Mesenteric fat pad (tissue), 1 donor: ENCODE data around the gene TIPIN. TPM values are rescaled to one million over a fixed set of nuclear protein-coding genes. Genes with fewer than 3 reads are reported as not detected.
"Not testable (repeated sequence)": the region's sequence is repeated elsewhere in the genome, so short reads cannot be mapped to it uniquely, and the experiment has no call there.

Experiments used
- DNase-seq: peaks from one replicate; pipeline ENCODE4 v3.0.0-alpha.2; 2020; ENCODE audit warnings: low spot score
- total RNA-seq: library from RNA; stranded (reverse); fragmentation: NEBNext Ultra II Directional; extraction: Animal tissue kit (Norgen Biotek cat#: 25700); gene quantifications from one replicate; pipeline ENCODE4 v1.2.1, GENCODE V29; 2021
- donor health status: DM: yes; HTN: yes; CAD: no.

TIPIN gene
- total RNA-seq, 1 donor from 2014 or later = 5.3 TPM

DNA sequence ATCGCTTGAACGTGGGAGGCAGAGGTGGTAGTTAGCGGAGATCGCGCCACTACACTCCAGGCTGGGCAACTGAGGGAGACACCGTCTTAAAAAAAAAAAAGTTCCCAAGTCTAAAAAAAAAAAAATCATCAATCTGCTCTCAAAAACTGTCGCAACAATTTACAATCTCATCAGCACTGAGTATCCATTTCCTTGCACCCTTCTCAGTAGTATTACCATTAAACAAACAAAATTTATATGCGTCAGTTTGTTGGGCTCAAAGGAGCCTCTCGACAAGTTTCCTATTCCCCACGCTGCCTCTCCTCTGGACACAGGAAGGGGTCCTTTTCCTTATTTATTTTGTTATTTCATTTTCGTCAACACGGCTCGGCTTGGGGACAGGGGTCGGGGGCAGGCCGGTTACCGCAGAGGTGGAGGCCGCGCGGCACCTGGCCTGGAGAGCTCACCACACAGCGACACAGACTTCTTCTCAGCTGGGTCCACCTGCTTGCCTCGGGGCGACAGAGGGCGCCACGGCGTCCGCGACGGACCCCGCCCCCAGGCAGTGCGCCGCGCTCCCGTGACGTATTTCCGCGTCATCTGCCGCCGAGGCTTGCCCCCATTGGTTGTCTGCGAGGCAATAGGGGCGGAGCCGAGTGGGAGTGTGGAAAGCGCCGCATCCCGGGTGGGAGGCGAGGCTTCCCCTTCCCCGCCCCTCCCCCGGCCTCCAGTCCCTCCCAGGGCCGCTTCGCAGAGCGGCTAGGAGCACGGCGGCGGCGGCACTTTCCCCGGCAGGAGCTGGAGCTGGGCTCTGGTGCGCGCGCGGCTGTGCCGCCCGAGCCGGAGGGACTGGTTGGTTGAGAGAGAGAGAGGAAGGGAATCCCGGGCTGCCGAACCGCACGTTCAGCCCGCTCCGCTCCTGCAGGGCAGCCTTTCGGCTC, 30.0 kb upstream of the TIPIN start, which contains the start of gene MAP2K1:
Gene MAP2K1, plus strand, starts transcription at position 709 of the 920 bp plus-strand sequence. CDS start 436 bp downstream, outside the sequence.
- peak; percentile 100 for DNase-seq

DNA sequence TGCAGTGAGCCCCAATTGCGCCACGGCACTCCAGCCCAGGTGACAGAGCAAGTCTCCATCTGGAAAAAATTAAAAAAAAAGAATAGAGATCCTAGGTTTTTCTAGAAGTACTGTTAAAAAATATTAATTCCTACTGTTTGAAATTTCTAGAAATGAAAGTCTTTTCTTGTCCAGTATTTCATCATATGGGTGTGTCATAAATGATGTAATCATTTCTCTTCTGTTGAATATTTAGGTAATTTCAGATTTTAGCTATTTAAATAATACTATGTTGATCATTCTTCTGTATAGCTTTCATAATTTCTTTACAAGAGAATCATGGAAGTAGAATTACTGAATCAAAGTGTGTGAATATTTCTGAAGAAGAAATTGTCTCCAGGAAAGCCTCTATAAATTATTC, 24.9 kb upstream of the TIPIN start:
- not testable (repeated sequence) for DNase-seq

DNA sequence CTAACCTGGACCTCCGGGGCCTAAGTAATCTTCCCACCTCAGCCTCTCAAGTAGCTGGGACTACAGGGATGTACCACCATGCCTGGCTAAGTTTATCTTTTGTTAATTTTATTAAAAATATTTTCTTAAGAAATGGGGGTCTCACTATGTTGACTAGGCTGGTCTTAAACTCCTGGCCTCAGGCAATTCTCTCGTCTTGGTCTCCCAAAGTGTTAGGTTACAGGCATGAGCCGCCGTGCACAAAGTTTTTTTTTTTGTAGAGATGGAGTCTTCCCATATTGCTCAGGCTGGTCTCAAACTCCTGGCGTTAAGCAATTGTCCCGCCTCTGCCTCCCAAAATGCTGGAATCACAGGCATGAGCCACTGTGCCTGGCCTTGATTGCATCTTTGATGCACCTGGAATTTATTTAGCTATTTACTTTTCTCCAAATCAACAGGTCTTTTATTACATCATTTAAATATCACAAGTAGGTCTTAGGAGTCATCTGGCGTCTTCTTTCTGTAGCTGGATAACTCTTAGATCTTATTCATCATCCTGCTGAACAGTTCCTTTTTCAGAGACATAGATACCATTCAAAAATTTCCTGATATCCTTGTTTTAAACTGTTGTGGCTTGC, 22.4 kb upstream of the TIPIN start:
- no peak for DNase-seq

DNA sequence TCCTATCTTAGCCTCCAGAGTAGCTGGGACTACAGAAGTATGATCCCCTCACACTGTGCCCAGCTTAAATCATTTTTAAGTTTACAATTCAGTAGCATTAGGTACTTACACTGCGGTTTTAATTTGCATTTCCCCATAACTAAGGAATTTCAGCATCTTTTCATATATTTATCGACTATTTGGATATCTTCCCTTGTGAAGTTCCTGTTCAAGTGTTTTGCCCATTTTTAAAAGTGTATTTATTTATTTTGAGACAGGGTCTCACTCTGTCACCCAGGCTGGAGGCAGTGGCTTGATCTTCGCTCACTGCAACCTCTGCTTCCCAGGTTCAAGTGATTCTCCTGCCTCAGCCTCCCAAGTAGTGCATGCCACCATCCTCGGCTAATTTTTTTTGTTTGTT, 17.7 kb upstream of the TIPIN start:
- no peak for DNase-seq

DNA sequence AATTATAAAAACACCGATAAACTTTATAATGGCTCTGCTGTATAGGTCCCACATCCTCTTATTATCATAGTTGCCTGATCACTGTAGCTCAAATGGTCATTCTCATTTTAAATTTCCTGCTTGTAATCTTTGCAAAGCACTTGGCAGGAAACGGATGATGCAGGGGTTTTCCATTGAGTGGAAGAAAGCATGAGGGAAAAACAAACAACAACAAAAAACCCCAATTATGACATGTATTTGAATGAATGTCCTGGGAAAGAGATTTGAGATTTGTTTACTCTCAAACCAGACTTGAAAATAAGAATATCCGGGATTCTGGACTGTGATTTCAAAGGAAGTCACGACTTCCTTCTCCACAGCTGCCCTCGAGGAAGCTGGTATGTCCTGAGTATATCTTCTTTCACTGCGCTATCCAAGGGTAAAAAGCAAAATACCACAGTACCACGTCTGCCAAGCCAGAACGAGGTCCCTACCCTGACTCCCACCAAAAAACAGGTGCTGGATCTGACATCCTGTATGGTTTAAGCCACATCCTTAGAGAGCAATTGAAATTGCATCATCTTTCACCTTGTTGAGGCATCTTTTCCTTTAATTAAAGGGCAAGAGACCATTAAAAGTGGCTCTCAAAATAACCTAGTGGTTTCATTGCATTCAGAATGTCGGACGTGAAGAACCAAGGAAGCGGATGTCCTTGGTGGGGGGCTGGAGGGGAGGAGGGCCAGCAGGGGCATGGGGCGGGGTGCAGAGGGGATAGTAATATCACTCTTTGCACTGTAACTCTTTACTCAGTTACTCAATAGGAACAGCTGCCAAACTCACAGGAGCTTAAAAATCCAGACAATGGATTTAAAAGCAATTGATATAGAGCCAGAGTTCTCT, 13.5 kb upstream of the TIPIN start:
- DNase-seq = no peak

DNA sequence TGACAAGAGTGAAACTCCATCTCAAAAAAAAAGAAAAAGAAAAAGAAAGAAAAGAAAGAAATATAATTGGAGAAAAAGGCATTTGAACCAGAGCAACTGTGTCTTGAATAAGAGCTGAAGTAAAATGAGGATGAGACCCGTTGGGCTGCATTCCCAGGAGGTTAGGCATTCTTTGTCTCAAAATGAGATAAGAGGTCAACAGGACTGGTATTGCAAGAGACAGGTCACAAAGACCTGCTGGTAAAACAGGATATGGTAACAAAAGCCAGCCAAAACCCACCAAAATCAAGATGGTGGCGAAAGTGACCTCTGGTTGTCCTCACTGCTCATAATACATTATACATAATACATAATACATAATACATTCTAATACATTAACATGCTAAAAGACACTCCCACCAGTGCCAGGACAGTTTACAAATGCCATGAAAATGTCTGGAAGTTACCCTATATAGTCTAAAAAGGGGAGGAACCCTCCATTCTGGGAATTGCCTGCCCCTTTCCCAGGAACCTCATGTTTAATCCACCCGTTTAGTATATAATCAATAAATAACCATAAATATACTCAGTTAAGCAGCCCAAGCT, 8.6 kb upstream of the TIPIN start:
- no peak for DNase-seq

DNA sequence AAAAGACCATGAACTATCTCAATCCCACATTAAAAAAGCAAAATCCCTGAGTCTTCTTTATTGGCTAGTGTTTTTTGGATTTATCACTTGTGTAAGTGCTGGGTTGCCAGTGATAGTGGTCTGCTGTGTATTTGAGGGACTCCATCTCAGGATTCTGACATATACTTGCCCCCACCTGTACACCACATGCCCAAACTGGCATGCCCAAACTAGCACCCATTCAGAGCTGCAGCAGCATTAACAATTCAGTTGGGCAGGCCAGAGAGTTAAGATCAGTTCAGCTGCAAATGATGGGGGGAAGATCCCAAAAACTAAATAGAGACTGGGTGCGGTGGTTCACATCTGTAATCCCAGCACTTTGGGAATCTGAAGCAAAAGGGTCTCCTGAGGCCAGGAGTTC, 6.3 kb upstream of the TIPIN start:
- DNase-seq = no peak

DNA sequence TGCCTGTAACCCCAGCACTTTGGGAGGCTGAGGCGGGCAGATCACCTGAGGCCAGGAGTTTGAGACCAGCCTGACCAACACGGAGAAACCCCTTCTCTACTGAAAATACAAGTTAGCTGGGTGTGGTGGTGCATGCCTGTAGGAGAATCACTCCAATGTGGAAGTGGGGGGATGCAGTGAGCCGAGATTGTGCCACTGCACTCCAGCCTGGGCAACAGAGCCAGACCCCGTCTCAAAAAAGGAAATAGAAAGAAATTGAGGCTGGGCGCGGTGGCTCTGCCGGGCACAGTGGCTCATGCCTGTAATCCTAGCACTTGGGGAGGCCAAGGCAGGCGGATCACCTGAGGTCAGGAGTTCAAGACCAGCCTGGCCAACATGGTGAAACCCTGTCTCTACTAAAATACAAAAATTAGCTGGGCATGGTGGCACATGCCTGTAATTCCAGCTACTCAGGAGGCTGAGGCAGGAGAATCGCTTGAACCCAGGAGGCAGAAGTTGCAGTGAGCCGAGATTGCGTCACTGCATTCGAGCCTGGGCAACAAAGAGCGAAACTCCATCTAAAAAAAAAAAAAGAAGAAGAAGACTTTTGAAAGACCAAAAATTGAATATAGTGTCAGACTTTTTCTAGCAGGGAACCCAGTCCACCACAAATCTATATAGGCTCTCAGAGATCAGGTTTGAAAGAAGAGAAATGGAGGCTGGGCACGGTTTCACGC, 5.4 kb upstream of the TIPIN start:
- DNase-seq = not testable (repeated sequence)

DNA sequence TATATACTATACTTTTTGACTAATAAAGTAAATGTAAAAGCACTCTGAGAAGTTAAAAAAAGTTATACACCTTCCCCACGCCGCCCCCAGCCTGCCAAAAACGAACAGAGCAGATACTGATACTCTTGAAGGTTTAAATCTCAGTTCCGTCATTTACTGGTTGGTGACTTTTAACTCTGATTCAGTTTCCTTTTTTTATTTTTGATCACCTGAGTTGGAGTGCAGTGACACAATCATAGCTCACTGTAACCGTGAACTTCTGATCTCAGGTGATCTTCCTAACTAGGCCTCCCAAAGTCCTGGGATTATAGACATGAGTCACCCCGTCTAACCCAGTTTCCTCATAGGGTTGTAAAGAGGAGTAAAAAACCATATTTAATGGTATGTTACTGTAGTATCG, 3.3 kb upstream of the TIPIN start:
- no peak for DNase-seq

DNA sequence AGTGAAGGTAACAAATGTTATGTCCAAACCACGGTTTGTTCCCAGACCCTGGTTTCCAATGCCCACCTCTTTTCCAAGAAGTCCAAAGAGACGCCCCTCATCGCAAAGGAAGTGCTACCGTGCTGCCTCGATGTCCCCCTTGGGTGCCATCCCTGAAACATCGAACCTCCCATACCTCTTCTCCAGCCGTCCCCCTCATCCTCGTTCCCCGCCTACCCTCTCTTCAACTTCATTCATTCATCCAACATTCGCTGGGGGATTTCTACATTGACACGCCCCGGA, 467 bp downstream of the TIPIN start:
- no peak for DNase-seq

DNA sequence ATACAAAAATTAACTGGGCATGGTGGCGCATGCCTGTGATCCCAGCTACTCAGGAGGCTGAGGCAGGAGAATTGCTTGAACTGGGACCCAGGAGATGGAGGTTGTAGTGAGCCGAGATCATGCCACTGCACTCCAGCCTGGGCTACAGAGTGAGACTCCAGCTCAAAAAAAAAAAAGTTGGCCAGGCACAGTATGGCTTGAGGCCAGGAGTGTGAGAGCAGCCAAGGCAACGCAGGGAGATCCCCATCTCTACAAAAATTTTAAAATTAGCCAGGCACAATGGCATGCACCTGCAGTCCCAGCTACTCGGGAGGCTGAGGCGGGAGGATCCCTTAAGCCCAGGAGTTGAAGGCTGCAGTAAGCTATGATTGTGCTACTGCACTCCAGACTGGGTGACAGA, 8.0 kb downstream of the TIPIN start:
- DNase-seq = not testable (repeated sequence)

DNA sequence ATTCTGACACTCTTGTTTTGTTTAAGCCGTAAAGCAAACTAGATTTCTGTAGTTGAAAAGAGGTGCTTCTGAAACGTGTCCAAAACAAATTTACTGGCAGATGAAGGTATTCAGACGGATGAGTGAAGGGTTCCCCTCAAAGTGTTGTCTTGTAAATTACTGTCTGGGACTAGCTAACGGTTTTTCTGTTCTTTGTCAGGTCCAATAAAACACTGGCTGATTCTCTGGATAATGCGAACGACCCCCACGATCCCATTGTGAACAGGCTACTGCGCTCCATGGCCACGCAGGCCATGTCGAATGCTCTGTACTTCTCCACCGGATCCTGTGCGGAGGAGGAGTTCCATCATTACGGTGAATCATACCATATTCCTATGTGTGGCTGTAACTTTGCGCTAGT, 27.7 kb downstream of the TIPIN start:
- no peak for DNase-seq

DNA sequence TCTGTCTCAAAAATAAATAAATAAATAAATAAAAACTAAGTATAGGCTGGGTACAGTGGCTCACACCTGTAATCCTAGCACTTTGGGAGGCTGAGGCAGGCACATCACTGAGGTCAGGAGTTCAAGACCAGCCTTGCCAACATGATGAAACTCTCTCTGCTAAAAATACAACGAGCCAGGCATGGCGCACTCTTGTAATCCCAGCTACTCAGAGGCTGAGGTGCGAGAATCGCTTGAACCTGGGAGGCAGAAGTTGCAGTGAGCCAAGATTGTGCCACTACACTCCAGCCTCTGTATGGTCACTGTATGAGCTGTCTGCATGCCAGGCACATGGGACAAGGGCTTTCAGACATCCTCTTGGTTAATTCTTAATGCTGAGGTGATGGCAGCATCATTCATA, 28.7 kb downstream of the TIPIN start:
- DNase-seq = no peak

DNA sequence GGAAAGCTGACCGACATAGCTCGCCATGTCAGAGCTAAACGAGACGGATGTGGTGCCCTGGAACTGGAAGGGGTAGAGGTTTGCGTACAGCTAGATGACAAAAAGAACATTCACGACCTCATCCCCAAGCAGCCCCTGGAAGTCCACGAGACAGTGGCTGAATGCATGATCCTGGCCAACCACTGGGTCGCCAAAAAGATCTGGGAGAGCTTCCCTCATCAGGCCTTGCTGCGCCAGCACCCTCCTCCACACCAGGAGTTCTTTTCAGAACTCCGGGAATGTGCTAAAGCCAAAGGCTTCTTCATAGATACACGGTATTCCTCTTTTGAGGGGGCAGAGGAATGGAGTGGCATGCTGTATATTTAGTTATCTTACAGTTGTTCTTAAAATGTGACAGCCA, 30.4 kb downstream of the TIPIN start:
- no peak for DNase-seq

DNA sequence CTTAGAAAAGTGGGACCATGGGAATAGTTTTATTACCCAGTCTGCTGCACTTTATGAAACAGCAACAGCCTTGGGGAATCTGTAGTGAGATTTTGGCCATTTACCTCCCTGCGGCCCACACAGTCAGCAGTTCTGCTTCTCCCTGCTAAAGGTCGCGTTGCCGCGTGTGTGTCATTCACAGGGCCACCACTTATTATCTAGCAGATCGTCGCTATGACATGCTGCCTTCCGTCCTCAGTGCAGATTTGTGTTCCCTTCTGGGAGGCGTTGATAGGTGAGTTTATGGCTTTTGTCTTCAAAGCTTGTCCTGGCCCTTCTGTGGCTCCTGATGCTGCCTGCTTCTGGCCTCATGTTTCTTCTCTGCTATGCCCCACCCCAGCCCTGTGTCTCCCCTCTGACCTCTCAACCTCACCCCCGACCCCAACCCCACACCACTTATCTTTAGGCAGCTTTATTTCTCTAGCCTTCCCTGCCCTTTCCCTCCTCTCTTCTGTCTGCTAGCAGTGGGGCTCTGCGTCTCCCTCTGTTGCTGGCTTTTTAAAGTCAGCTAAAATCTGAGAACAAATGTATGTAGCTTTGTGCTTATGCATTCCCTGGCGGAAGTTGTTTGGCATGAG, 33.1 kb downstream of the TIPIN start:
- DNase-seq = no peak

DNA sequence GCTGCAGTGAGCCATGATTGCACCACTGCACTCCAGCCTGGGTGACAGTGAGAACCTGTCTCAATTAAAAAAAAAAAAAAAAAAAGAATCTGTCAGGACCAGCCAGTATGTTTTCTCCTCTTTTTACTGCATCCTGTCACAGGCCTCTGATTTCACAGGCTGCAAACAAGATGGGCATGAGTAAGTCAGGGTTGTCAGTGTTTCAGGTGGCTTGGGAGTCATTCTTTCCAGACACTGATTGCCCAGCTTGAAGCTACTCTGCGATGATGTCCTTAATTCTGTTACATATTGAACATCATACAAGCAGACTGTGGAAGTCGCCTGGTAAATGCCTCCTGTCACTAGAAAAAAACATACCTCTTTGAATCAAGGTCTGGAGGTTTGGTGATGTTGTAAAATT, 44.3 kb downstream of the TIPIN start:
- no peak for DNase-seq

DNA sequence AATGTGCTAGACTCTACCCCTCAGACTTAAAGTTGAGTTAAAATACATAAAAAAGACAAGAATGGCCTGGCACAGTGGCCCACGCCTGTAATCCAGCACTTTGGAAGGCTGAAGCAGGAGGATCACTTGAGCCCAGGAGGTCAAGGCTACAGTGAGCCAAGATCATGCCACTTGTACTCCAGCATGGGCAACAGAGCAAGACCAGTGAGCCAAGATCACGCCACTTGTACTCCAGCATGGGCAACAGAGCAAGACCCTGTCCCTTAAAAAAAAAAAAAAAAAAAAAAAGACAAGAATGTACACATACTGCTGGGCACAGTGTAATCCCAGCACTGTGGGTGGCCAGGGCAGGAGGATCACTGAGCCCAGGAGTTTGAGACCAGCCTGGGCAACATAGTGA, 45.7 kb downstream of the TIPIN start:
- DNase-seq = no peak

DNA sequence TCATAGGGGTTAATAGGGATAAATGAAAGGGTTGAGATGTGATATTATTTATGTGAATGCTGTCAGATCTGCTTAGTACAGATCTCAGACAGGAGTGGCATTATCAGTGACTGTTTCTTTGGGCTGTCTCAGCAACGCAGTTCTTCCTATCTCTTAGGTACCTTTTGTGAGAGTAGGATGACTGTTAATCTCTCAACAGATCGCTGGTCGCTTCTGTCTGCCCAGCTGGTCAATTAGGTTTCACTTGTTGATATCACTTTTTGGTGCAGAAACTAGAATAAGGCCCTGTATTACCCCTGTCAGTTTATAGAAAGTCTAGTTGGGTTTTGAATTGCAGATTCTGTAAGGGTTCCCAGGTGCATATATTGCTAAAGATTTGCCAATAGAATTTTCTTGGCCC, 46.7 kb downstream of the TIPIN start:
- DNase-seq = no peak

DNA sequence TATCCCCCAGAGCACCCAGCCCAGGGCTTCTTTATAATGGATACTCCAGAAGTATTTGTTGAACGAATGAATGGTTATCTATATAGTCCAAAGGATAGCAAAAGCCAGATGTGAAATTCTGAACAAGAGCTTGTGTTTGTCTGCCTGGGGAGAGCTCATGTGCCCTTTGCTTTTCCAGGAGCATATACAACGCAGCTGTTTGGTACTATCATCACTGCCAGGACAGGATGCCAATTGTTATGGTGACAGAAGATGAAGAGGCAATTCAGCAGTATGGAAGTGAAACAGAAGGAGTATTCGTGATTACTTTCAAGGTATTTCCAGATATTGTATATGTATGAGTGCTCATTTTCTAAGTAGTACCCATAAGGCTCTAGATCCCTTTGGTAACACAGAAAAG, 48.0 kb downstream of the TIPIN start:
- DNase-seq = no peak

DNA sequence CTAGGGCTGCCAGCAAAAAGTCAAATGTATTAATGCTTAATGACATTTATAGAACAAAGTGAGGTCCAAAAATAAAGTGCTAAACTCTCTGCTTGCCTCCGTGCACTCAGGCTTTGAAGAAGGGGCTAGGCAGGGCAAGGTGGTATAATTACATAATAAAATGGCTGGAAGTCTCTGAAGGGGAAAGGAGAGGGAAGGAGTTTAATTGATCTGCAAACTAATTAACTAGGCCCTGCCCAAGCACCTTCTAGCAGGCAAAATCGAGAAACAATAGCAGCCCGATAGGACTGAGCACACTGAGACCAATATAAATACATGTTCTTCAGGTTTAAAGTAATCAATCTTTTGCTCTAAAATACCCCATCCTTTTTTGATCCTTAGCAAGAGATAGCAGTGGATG, 50.1 kb downstream of the TIPIN start:
- no peak for DNase-seq
